Stimulated activated CD8-positive, alpha-beta memory T cell treated with anti-CD3 and anti-CD28 coated beads, Interleukin-7, amount 100 ng/mL, for 1 hour (primary cell): ENCODE measurements around the gene GPX4.

Source experiments
- DNase-seq, 2 donors: peaks; one replicate each; pipeline ENCODE4 v3.0.0-alpha.2; 2020; ENCODE audit warnings: low read depth in 2 of 2

Gene GPX4

DNA sequence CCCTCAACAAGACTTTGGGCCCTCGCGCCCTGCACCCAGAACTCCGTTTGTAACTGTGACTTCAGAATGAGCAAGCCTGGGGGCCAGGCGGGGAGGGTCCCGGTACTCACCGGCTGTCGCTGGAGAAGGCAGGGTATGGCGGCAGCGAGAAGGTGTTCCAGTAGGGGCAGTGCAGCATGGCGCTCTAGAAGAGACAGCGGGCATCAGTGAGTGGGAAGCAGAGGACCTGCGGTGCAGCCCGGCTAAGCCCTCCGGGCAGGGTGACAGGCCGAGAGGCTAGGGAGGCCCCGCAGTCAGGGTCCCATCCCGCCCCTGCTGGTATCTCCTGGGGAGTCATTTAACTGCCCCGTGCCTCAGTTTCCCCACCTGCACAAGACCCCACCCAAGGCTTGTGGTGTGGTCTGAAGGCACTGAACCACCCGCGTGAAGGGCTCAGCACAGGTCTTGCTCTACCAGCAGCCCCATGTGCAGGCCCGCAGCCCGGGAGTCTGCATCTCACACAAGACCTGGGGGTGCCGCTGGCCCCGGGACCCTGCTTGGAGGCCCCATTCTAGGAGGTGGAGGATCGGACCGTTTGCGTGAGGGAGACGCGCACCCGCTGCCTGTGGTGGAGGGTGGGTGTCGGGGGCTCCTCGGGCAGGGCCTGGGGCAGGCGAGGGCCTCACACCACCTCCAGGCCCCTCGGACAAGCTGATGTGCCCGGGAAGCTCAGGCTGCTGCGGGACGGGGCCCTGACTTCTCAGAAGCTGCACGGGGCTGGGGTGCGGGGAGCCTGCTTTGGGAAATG is 45.7 kb downstream of the GPX4 start:
- no peak for DNase-seq

DNA sequence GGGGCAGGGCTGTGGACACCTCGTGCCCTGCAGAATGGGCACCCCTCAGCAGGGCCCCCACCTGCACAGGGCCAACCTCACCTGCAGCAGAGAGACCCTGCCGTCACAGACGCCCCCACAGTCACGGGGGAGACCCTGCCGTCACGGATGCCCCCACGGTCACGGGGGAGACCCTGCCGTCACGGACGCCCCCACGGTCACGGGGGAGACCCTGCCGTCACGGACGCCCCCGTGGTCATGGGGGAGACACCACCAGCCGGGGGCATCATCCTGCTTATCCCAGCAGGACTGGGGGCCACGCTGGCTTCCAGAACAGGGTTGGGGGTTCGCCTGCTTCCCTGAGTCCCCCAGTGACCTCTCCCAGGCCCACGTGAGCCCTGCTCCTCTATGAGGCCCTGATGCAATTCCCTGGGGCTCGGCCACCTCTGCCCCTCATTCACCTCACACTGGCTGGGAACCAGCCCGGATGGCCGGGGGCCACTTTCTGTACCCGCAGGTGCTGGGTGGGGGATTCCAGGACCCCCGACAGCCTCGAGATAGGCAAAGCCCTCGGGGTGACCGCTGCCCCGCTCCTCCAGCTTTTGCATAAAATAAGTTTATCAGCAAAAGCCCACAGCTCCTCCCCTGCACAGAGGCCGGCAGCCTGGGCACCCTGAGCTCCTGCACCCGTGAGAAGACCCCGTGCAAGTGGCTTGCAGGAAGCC is 46.7 kb downstream of the GPX4 start:
- no peak for DNase-seq

DNA sequence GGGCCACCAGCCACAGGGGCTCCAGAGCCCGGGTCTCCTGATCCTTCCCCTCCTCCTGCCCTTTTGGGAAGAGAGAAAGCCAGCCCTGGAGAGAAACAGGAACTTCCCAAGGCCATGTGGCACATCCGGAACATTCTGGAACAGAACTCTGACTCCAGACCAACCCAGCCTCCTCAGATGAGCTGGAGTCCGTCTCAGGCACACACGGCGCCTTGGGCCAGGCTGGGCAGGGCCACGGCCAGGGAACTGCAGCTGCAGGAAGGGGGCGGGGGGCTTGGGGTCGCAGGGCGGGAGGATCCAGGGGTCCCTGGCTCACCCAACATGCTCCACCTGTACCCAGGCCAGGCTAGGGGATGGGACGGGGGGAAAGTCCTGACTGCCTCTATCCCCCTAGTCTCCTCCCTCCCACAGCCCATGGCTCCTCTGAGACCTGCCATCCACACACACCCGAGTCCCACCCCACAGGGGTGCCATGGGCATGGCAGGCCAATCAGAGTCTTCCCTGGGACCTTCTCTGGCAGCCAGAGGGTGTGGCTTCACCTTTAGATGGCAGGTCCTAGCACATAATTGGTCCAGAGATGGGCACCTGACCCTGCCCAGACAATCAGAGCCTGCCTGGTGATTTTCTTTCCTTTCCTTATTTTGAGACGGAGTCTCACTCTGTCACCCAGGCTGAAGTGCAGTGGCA is 47.4 kb downstream of the GPX4 start:
- no peak for DNase-seq

DNA sequence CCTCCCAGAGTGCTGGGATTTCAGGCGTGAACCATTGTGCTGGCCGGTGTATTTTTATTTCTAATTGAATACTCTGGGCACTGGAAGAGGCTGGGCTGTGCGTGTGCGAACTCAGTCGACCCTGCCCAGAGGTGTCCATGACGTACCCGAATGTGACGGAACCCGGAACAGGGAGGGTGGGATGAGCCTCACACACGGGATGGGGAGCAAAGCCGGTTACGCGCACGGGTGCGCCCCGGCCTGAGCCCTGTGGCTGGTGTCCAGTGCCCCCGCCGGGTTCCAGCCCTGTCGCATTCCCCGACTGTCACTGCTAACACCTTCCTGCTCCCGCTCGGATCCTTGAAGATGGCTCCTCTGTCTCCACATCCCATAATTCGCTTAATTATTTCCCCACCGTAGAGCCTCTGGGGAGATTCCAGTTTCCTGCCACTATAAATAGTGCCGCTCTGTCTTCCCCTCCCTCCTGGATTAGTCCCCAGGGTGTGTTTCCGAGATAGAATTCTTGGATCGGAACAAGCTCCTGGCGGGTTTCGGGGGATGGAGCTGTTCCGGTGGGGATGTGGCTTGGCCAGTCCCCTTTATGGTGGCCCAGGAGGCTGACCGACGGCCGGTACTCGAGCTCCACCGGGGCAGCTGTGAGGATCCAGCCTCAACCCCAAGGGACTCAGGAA is 48.3 kb downstream of the GPX4 start:
- no peak for DNase-seq

DNA sequence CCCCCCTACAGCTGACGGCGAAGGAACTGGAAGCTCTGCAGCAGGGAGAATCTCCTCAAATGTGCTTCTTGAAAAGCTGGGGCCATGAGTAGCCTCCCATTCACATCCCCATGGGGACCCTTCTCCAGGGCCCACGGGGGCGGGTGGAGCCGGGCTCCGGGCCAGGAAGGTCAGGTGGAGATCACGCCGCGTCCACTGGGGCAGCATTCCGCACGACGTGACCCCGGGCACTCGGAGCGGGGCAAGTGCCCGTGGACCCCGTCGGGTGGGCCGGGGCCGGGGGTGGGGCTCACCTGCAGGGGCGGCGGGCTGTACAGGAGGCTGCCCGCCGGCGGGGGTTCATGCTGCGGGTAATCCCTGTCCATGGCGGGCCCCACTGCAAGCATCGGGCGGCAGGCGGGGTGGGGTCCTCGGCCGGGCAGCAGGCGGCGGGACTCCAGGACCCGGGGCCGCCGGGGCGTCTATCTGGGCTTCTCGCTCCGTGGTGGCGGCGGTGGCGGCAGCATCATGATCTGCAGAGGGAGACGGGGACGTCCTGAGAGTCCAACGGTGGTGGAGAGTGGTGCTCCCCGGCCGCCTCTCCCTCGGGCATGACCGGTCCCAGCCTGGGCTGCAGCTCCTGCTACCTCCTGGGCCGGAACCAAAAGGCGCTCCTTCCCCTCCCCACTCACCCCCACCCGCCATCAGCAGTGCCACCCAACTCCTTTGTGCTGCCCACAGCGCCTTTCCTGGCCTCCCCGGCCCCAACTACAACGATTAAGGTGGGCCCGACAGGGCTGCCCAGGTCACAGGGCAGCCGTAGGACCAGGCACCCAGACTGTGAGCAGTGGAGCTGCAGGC is 50.3 kb downstream of the GPX4 start:
- DNase-seq: no peak

DNA sequence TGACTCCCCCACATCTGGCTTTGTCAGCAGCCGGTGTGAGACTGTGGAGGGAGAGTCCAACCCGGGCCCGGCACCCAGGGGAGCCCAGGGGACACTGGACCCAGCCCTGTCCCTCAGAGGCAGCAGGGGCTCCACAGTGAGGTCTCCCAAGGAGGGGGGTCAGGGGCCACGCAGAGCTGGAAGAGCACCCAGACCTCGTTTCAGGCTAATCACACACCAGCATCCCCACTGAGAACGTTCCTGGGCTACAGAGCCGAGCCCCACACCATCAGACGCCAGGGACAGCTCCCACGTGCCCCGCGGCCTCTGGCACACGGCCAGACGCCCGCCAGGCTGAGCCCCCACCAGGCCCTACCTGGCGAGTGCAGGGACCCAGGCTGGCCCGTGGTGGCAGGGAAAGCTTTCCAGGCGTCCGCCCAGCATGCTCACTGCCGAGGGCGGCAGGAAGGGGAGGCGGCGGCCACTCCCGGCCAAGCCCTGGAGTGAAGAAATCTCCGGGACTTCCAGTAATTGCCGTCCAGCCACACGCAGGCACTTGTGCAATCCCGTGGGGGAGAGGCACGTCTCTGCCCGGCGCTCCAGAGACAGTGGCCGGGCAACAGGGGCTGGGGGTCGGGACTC is 51.0 kb downstream of the GPX4 start:
- no peak for DNase-seq

DNA sequence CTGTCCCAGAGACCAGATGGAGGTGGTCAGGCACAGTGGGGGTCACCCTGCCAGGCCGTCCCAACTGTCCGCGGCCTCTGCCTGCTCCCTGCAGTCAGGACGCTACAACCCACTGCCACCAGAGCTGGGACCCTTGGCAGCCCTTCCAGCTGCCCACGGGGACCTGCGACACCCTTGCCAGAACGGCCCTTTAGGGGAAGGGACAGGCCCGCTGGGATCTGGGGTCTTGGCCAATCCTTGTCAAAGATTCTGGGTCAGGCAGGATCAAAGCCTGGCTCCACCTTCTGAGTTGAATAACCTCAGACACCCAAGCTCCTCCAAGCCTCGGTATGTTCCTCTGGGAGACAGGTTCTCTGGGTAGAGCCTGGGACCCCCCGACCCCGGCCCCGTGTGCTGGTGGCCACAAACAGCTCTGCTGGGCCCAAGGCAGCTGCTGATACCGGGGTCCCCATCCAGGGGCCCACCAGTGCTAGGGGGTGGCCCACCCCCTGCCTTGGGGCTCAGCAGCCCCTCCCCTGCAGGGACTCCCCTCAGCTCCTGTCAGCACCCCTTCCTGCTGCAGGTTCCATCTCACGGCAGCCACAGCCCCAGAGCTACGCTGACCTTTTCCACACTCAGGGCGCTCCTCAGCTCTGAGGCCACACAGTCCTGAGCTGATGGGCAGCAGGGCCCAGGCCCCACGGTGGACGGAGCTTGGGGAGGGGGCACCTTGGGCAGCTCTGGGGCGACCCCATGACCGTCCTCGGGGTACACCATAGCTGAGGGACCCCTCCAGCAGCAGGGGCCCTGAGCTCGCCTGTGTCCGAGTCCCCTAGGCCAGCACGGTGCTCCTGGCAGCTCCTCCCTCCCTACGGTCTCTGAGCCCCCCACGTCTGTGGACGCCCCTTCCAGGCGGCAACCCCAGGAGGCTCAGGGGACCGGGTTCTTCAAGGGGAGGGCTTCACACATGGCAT is 51.8 kb downstream of the GPX4 start:
- no peak for DNase-seq
